WI38 (cell line): ENCODE data around the gene STRAP.

Experiments
- H3K4me3 ChIP-seq: 2 replicates; pipeline ENCODE4 v1.5.1; 2011; ENCODE audit warnings: low read depth, mild to moderate bottlenecking, control low read depth, low read length
- CTCF ChIP-seq: IDR thresholded peaks from 2 replicates; pipeline ENCODE4 v1.5.1; 2012; ENCODE audit warnings: low read depth, mild to moderate bottlenecking, control low read depth, low read length

Gene STRAP

GRCh38 chr12:15856097-15856982, 25.8 kb upstream of the STRAP start:
- TF ChIP-seq CTCF = peak; percentile 33; the same call in 1 of the 2 replicates

GRCh38 chr12:15858353-15858752, 23.8 kb upstream of the STRAP start:
- TF ChIP-seq CTCF = no peak

More at GRCh38 chr12:15856097-15856982, 25.8 kb upstream of the STRAP start:
- H3K4me3 ChIP-seq = no peak overlapping the region

GRCh38 chr12:15859116-15859515, 23.1 kb upstream of the STRAP start:
- no peak overlapping the region for H3K4me3 ChIP-seq
- no peak for TF ChIP-seq CTCF

More at GRCh38 chr12:15858353-15858752, 23.8 kb upstream of the STRAP start:
- no peak overlapping the region for H3K4me3 ChIP-seq

GRCh38 chr12:15861404-15861803, 20.8 kb upstream of the STRAP start:
- TF ChIP-seq CTCF = no peak
- no peak overlapping the region for H3K4me3 ChIP-seq

- no peak for TF ChIP-seq CTCF
- no peak overlapping the region for H3K4me3 ChIP-seq
Measured at GRCh38 chr12:15862840-15863239, 19.3 kb upstream of the STRAP start.

- TF ChIP-seq CTCF = no peak
- no peak overlapping the region for H3K4me3 ChIP-seq
Measured at GRCh38 chr12:15863372-15863771, 18.8 kb upstream of the STRAP start.

GRCh38 chr12:15863984-15864383, 18.2 kb upstream of the STRAP start:
- H3K4me3 ChIP-seq = no peak overlapping the region
- no peak for TF ChIP-seq CTCF
